ENCODE results near the gene MACROD2.

The MACROD2 gene

GRCh38 chr20:15047042-15047441 lies 1051.7 kb downstream of the MACROD2 start:
- no peak for TF ChIP-seq CTCF (conservative IDR thresholded peaks at IDR 0.05; ENCODE audit: control insufficient read depth, insufficient read depth, low read depth, low read length)
- DNase-seq (ENCODE audit: low read depth), result no peak
- H3K4me3 ChIP-seq (ENCODE audit: control insufficient read depth, low read depth, low read length), result no peak overlapping the region

GRCh38 chr20:15047601-15048000 lies 1052.3 kb downstream of the MACROD2 start:
- no peak overlapping the region for H3K4me3 ChIP-seq (ENCODE audit: control insufficient read depth, low read depth, low read length)

GRCh38 chr20:15056246-15056645 lies 1060.9 kb downstream of the MACROD2 start:
- DNase-seq (ENCODE audit: low read depth), result no peak
- TF ChIP-seq CTCF (conservative IDR thresholded peaks at IDR 0.05; ENCODE audit: control insufficient read depth, insufficient read depth, low read depth, low read length), result no peak
- no peak overlapping the region for H3K4me3 ChIP-seq (ENCODE audit: control insufficient read depth, low read depth, low read length)

More at GRCh38 chr20:15047601-15048000, 1052.3 kb downstream of the MACROD2 start:
- no peak for DNase-seq (ENCODE audit: low read depth)
- TF ChIP-seq CTCF (conservative IDR thresholded peaks at IDR 0.05; ENCODE audit: control insufficient read depth, insufficient read depth, low read depth, low read length), result no peak

GRCh38 chr20:15058841-15059240 lies 1063.5 kb downstream of the MACROD2 start:
- DNase-seq (ENCODE audit: low read depth), result no peak
- no peak for TF ChIP-seq CTCF (conservative IDR thresholded peaks at IDR 0.05; ENCODE audit: control insufficient read depth, insufficient read depth, low read depth, low read length)
- H3K4me3 ChIP-seq (ENCODE audit: control insufficient read depth, low read depth, low read length), result no peak overlapping the region

GRCh38 chr20:15059438-15059837 lies 1064.1 kb downstream of the MACROD2 start:
- no peak overlapping the region for H3K4me3 ChIP-seq (ENCODE audit: control insufficient read depth, low read depth, low read length)
- no peak for DNase-seq (ENCODE audit: low read depth)
- no peak for TF ChIP-seq CTCF (conservative IDR thresholded peaks at IDR 0.05; ENCODE audit: control insufficient read depth, insufficient read depth, low read depth, low read length)

GRCh38 chr20:15060265-15061060 lies 1065.1 kb downstream of the MACROD2 start:
- H3K4me3 ChIP-seq (ENCODE audit: control insufficient read depth, low read depth, low read length), result no peak overlapping the region
- no peak for DNase-seq (ENCODE audit: low read depth)
- no peak for TF ChIP-seq CTCF (conservative IDR thresholded peaks at IDR 0.05; ENCODE audit: control insufficient read depth, insufficient read depth, low read depth, low read length)
